HEK293T (cell line): Measurements from ENCODE around the gene VWA8.

Experiments used
- CTCF ChIA-PET: fragments of 350-600 bp; formaldehyde crosslinking; extraction: SDS; loops from one replicate; lab custom pipeline; 2021; ENCODE audit warnings: antibody characterized with exemption, inconsistent platforms; lab: Yijun Ruan, JAX
- POLR2A ChIA-PET: fragments of 350-600 bp; formaldehyde crosslinking; extraction: SDS; loops from one replicate; lab custom pipeline; 2020; ENCODE audit warnings: antibody characterized with exemption, inconsistent platforms; lab: Yijun Ruan, JAX
- DNase-seq: peaks from one replicate; pipeline ENCODE4 v3.0.0; 2012; ENCODE audit warnings: mixed read lengths; ENCODE audit errors: extremely low spot score
- ARNT ChIP-seq: fragments of 450-650 bp; IDR thresholded peaks from 2 replicates; pipeline ENCODE4 v1.6.1; 2017; ENCODE audit warnings: mild to moderate bottlenecking
- BHLHE40 ChIP-seq: fragments of 450-650 bp; IDR thresholded peaks from 2 replicates; pipeline ENCODE4 v1.6.1; 2016; ENCODE audit warnings: mild to moderate bottlenecking, moderate library complexity, borderline replicate concordance
- CTBP1 ChIP-seq: fragments of 450-650 bp; IDR thresholded peaks from 2 replicates; pipeline ENCODE4 v1.6.1; 2016; ENCODE audit warnings: borderline replicate concordance
- ELF4 ChIP-seq: fragments of 450-650 bp; IDR thresholded peaks from 2 replicates; pipeline ENCODE4 v1.6.1; 2017; ENCODE audit warnings: antibody characterized with exemption
- FOXA1 ChIP-seq: fragments of 450-650 bp; IDR thresholded peaks from 2 replicates; pipeline ENCODE4 v1.6.1; 2016; ENCODE audit warnings: mild to moderate bottlenecking
- FOXK2 ChIP-seq: fragments of 450-650 bp; IDR thresholded peaks from 2 replicates; pipeline ENCODE4 v1.6.1; 2016; ENCODE audit warnings: mild to moderate bottlenecking
- FOXM1 ChIP-seq: fragments of 450-650 bp; IDR thresholded peaks from 2 replicates; pipeline ENCODE4 v1.6.1; 2017; ENCODE audit warnings: mild to moderate bottlenecking, borderline replicate concordance
- HDGF ChIP-seq: fragments of 450-650 bp; IDR thresholded peaks from 2 replicates; pipeline ENCODE4 v1.6.1; 2017; ENCODE audit warnings: antibody characterized with exemption, borderline replicate concordance
- L3MBTL2 ChIP-seq: fragments of 450-650 bp; conservative IDR thresholded peaks from 2 replicates; pipeline ENCODE4 v1.6.1; 2016; ENCODE audit warnings: mild to moderate bottlenecking
- LEF1 ChIP-seq: fragments of 450-650 bp; IDR thresholded peaks from 2 replicates; pipeline ENCODE4 v1.6.1; 2017; ENCODE audit warnings: mild to moderate bottlenecking, borderline replicate concordance
- NFRKB ChIP-seq: fragments of 450-650 bp; IDR thresholded peaks from 2 replicates; pipeline ENCODE4 v1.6.1; 2016; ENCODE audit warnings: mild to moderate bottlenecking, moderate library complexity
- PKNOX1 ChIP-seq: fragments of 450-650 bp; IDR thresholded peaks from 2 replicates; pipeline ENCODE4 v1.6.1; 2016
- SP1 ChIP-seq: fragments of 450-650 bp; IDR thresholded peaks from 2 replicates; pipeline ENCODE4 v1.6.1; 2017
- SUZ12 ChIP-seq: fragments of 450-650 bp; IDR thresholded peaks from 2 replicates; pipeline ENCODE4 v1.6.1; 2016; ENCODE audit warnings: mild to moderate bottlenecking
- TARDBP ChIP-seq: fragments of 450-650 bp; IDR thresholded peaks from 2 replicates; pipeline ENCODE4 v1.6.1; 2016
- ZNF384 ChIP-seq: fragments of 450-650 bp; IDR thresholded peaks from 2 replicates; pipeline ENCODE4 v1.6.1; 2016

The VWA8 gene

GRCh38 chr13:41780715-41781706 is 179.9 kb downstream of the VWA8 start:
- no peak for TF ChIP-seq NFRKB
- TF ChIP-seq FOXA1, result no peak
- no peak for DNase-seq
- ChIA-PET CTCF (no interaction called here), POLR2A (no interaction called here)

- POLR2A ChIA-PET, result no interaction called here
- DNase-seq, result no peak
- TF ChIP-seq ELF4 (no peak), SP1 (no peak), TARDBP (no peak), BHLHE40 (no peak), CTBP1 (no peak), SUZ12 (no peak), NFRKB (no peak), ARNT (no peak)
- CTCF ChIA-PET, result no interaction called here
Measured at GRCh38 chr13:41775251-41775650, 185.7 kb downstream of the VWA8 start.

GRCh38 chr13:41774605-41775218 is 186.2 kb downstream of the VWA8 start:
- no peak for DNase-seq
- POLR2A ChIA-PET, result no interaction called here
- TF ChIP-seq NFRKB, result no peak
- no peak for TF ChIP-seq FOXA1
- no peak for TF ChIP-seq ELF4
- no peak for TF ChIP-seq FOXM1
- TF ChIP-seq ARNT, result no peak
- no peak for TF ChIP-seq BHLHE40
- TF ChIP-seq ZNF384, result no peak
- TF ChIP-seq L3MBTL2, result no peak
- TF ChIP-seq LEF1, result no peak
- no peak for TF ChIP-seq TARDBP
- no peak for TF ChIP-seq FOXK2
- TF ChIP-seq SP1, result no peak
- TF ChIP-seq CTBP1, result no peak
- TF ChIP-seq SUZ12, result no peak
- CTCF ChIA-PET, result no interaction called here

GRCh38 chr13:41767801-41768200 is 193.1 kb downstream of the VWA8 start:
- CTCF ChIA-PET, result no interaction called here
- POLR2A ChIA-PET, result no interaction called here
- TF ChIP-seq FOXK2 (no peak), ELF4 (no peak), ARNT (no peak), PKNOX1 (no peak), L3MBTL2 (no peak), FOXM1 (no peak), LEF1 (no peak), ZNF384 (no peak), HDGF (no peak)
- DNase-seq, result no peak

GRCh38 chr13:41766439-41766838 is 194.5 kb downstream of the VWA8 start:
- TF ChIP-seq FOXM1, result no peak
- TF ChIP-seq ZNF384, result no peak
- no peak for TF ChIP-seq LEF1
- no peak for TF ChIP-seq CTBP1
- TF ChIP-seq L3MBTL2, result no peak
- no peak for TF ChIP-seq ARNT
- no peak for TF ChIP-seq SP1
- TF ChIP-seq SUZ12, result no peak
- ChIA-PET POLR2A (no interaction called here), CTCF (no interaction called here)
- no peak for DNase-seq

- CTCF ChIA-PET, result no interaction called here
- DNase-seq, result no peak
- POLR2A ChIA-PET, result interaction anchor here (0.7 kb wide), 1 partner anchor 250 kb away, joined by 3 read pairs; no protein-coding TSS in a partner anchor
- TF ChIP-seq LEF1 (no peak), HDGF (no peak), TARDBP (no peak), BHLHE40 (no peak), ZNF384 (no peak), NFRKB (no peak), FOXA1 (no peak), ELF4 (no peak), PKNOX1 (no peak), L3MBTL2 (no peak), ARNT (no peak), SUZ12 (no peak), SP1 (no peak), CTBP1 (no peak), FOXM1 (no peak), FOXK2 (no peak)
Measured at GRCh38 chr13:41765813-41766212, 195.1 kb downstream of the VWA8 start.

- ChIA-PET CTCF (no interaction called here), POLR2A (no interaction called here)
- TF ChIP-seq HDGF, result no peak
- TF ChIP-seq ELF4, result no peak
- TF ChIP-seq CTBP1, result no peak
- TF ChIP-seq BHLHE40, result no peak
- TF ChIP-seq FOXK2, result no peak
- TF ChIP-seq NFRKB, result no peak
- no peak for TF ChIP-seq L3MBTL2
- no peak for TF ChIP-seq SP1
- no peak for TF ChIP-seq ZNF384
- TF ChIP-seq TARDBP, result no peak
- no peak for TF ChIP-seq ARNT
- no peak for TF ChIP-seq FOXM1
- no peak for TF ChIP-seq SUZ12
- TF ChIP-seq LEF1, result no peak
- TF ChIP-seq PKNOX1, result no peak
- TF ChIP-seq FOXA1, result no peak
- DNase-seq, result no peak
Measured at GRCh38 chr13:41765020-41765419, 195.9 kb downstream of the VWA8 start.
